ENCODE results near the gene CRHR1.

CRHR1 gene

DNA sequence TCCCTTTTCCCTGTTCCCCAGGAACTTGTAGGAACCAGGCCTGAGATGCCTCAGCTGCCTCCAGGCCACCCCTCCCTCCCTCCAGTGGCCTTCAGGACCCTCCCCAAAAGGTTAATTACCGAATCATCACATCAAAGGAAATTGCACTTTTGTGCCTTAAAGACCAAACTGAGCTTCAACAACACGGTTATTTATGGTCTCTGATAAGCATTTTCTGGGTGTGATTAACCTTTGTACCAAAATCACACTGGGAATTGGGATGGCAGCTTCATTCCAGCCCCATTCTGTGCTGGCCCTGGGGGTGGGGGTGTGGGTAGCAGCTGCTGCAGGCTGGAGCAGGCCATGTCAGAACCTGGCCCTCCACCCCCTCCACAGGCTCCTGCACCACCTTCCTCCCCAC, 16.7 kb downstream of the CRHR1 start:
- H3K36me3 ChIP-seq, result no peaks in the 10 kb centered on the region
- no peak overlapping the region for H3K27ac ChIP-seq
- no peak overlapping the region for H3K4me3 ChIP-seq (ENCODE audit: low read depth, low read length)
- DNase-seq, result no peak
- TF ChIP-seq, protein P1, sequence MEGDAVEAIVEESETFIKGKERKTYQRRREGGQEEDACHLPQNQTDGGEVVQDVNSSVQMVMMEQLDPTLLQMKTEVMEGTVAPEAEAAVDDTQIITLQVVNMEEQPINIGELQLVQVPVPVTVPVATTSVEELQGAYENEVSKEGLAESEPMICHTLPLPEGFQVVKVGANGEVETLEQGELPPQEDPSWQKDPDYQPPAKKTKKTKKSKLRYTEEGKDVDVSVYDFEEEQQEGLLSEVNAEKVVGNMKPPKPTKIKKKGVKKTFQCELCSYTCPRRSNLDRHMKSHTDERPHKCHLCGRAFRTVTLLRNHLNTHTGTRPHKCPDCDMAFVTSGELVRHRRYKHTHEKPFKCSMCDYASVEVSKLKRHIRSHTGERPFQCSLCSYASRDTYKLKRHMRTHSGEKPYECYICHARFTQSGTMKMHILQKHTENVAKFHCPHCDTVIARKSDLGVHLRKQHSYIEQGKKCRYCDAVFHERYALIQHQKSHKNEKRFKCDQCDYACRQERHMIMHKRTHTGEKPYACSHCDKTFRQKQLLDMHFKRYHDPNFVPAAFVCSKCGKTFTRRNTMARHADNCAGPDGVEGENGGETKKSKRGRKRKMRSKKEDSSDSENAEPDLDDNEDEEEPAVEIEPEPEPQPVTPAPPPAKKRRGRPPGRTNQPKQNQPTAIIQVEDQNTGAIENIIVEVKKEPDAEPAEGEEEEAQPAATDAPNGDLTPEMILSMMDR (IDR thresholded peaks at IDR 0.05; ENCODE audit: low read depth, low read length), result no peak
- H3K9me3 ChIP-seq (ENCODE audit: severe bottlenecking), result no peaks in the 10 kb centered on the region
- H3K27me3 ChIP-seq (ENCODE audit: insufficient read depth, low read depth, severe bottlenecking), result no peaks in the 10 kb centered on the region

DNA sequence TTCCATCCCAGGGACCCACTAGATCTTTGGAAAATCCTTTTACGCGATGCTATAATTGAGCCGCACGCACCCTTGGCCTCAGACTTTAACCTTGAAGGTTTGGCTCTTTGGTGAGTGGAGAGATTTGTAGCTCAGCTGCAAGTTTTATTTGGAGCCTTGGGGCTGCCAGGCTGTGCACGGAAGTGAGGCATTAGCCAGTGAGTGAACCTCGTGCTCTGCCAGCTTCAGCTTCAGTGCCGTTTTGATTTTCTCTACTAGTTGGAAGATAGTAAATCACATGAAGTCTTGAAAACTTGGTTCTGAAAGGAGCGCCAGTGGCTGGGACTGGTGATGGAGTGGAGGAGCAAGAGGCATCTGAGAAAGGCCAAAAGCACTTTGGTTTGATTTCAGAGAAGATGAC, 17.3 kb downstream of the CRHR1 start:
- no peak overlapping the region for H3K4me3 ChIP-seq (ENCODE audit: low read depth, low read length)
- DNase-seq, result no peak
- no peak overlapping the region for H3K27ac ChIP-seq
- H3K9me3 ChIP-seq (ENCODE audit: severe bottlenecking), result no peaks in the 10 kb centered on the region
- H3K36me3 ChIP-seq, result no peaks in the 10 kb centered on the region
- TF ChIP-seq, protein P1 (IDR thresholded peaks at IDR 0.05; ENCODE audit: low read depth, low read length), result no peak
- H3K27me3 ChIP-seq (ENCODE audit: insufficient read depth, low read depth, severe bottlenecking), result no peaks in the 10 kb centered on the region

DNA sequence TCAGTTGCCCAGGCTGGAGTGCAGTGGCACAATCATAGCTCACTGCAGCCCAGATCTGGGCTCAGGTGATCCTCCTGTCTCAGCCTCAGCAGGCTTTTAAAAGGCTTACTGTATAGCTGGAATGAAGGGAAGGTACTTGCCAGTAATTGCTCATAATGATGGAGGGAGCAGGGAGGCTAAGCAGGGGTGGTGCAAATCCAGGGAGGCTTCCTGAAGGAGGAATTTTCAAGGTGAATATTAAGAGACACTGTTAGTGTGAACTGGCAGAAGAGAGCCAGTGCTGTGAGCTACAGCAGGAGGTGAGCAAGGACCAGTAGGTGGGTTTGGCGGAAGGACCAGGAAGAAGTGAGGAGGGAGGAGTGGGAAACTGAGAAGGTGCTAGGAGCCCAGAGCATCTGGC, 24.7 kb downstream of the CRHR1 start:
- Histone ChIP-seq H3K27ac (no peak overlapping the region), H3K9me3 (ENCODE audit: severe bottlenecking) (peaks cover 3% of the 10 kb centered on the region), H3K4me3 (ENCODE audit: low read depth, low read length) (no peak overlapping the region), H3K36me3 (no peaks in the 10 kb centered on the region), H3K27me3 (ENCODE audit: insufficient read depth, low read depth, severe bottlenecking) (no peaks in the 10 kb centered on the region)
- TF ChIP-seq, protein P1 (IDR thresholded peaks at IDR 0.05; ENCODE audit: low read depth, low read length), result no peak
- DNase-seq, result no peak

DNA sequence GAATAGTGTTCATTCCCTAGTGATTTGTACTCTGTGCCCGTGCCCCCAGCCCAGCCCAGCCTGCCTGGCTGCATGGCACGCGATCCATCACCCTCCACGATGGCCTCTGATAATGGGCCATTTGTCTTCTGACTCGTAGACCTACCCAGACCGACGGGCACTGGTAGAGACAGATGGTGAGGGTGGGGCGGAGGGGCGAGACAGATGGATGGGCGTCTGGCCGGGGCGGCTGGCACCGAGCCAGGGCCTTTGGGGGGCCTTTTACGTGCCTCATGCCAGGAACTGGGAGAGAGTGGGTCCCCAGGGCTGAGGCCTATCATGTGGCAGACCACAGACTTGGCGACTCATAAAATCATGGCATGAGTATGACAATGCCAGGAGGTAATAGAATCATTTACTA, 25.4 kb downstream of the CRHR1 start:
- Histone ChIP-seq H3K27me3 (ENCODE audit: insufficient read depth, low read depth, severe bottlenecking) (no peaks in the 10 kb centered on the region), H3K36me3 (no peaks in the 10 kb centered on the region), H3K4me3 (ENCODE audit: low read depth, low read length) (no peak overlapping the region), H3K27ac (0 out of 2 replicates have a peak overlapping the region, but pooled peaks have one; percentile 3), H3K9me3 (ENCODE audit: severe bottlenecking) (peaks cover 3% of the 10 kb centered on the region)
- peak; percentile 53 for DNase-seq
- TF ChIP-seq, protein P1 (IDR thresholded peaks at IDR 0.05; ENCODE audit: low read depth, low read length), result no peak

DNA sequence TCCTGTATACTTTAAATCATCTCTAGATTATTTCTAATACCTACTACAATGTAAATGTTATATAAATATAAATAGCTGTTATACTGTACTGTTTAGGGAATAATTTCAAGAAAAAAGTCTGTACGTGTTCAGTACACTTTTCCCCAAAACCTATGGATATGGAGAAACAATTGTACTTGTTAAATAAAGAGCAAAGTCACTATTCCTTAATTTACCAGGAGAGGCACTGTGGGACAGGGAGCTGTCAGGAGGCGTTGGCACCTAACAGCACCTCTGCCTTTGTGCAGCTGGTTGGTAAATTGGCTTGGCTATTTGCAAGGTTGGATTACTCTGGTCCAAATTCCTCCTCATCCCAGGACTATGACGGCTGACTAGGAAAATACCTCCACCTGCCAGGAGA, 28.0 kb downstream of the CRHR1 start:
- H3K27ac ChIP-seq, result no peak overlapping the region
- peaks cover 3% of the 10 kb centered on the region for H3K9me3 ChIP-seq (ENCODE audit: severe bottlenecking)
- no peak for DNase-seq

More for the DNA sequence above, 28.0 kb downstream of the CRHR1 start:
- Histone ChIP-seq H3K27me3 (ENCODE audit: insufficient read depth, low read depth, severe bottlenecking) (no peaks in the 10 kb centered on the region), H3K4me3 (ENCODE audit: low read depth, low read length) (no peak overlapping the region), H3K36me3 (no peaks in the 10 kb centered on the region)
- TF ChIP-seq, protein P1 (IDR thresholded peaks at IDR 0.05; ENCODE audit: low read depth, low read length), result peak; percentile 46
